Endometrial microvascular endothelial cells (primary cell): Measurements from ENCODE around the gene LAMA3. TPM values are rescaled to one million over a fixed set of nuclear protein-coding genes. Genes with fewer than 3 reads are reported as not detected.

Source experiments
- in situ Hi-C: cut with HindIII; loops from 2 replicates; pipeline ENCODE4 v1.10.0; 2017; ENCODE audit warnings: low sequenced_read_pairs, low pct_unique_long_range_greater_than_20kb; ENCODE audit errors: inconsistent ontology term
- total RNA-seq: library from RNA; depleted of rRNA; stranded (reverse); fragments of >200 nt; gene quantifications from one replicate; pipeline ENCODE4 v1.2.3, GENCODE V29; 2015; ENCODE audit errors: inconsistent ontology term

The LAMA3 gene
- total RNA-seq, 1 donor from 2014 or later, result 9.7 TPM

- in situ Hi-C loops, result no loop called here
Measured at GRCh38 chr18:23832911-23833310, 143.7 kb downstream of the LAMA3 start.

DNA sequence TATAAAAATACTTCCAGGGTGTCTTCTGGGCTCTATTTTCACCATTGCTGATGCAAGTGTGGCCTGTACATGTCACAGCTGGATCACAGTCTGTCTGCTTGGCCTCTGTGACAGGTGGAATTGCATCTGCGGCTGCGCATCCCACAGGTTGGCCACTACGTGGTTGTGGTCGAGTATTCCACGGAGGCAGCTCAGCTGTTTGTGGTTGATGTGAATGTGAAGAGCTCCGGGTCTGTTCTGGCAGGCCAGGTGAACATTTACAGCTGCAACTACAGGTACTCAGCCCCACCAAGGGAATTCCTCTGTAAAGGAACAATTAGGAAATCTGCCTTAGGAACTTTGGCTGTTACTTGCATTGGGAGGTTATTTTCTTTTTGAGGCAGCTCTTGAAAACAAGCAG is 144.5 kb downstream of the LAMA3 start:
- in situ Hi-C loops, result no loop called here

DNA sequence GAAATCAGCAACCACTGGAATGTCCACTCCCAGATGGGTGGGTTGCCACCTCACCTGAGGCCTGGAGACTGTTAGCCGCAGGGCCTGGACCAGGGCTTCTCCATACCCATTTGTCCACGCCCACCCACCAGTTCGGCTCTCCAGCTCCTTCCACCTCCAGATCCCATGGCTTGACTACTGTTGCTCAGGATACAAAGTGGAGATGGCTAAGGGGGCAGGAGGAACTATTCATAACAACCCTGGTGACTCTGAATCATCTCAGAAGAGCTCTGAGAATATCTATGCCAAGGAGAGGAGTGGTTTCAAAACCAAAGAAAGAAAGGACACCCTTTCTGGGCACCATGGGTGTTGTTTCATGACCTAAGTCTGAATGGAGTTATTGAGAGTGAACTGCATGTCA is 145.8 kb downstream of the LAMA3 start:
- in situ Hi-C loops, result no loop called here

- in situ Hi-C loops, result no loop called here
Measured at GRCh38 chr18:23835506-23835905, 146.3 kb downstream of the LAMA3 start.

DNA sequence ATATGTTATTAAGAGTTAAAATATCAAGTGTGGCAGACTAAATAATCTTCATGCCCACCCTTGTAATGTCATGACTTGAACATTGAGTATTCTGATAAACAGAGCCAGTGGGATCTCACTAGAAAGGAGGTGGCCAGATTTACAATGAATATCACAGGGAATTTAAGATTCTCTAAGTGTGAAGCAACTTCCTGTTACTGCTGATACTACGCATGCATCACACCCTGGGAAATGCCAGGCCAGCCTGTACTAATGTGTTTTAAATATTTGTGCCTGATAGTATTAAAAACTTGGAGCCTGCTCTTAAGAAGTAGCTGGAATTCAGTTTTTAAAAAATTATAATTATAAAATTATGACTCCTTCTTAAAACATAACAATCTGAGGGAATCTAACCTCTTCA is 148.3 kb downstream of the LAMA3 start:
- in situ Hi-C loops, result no loop called here

- in situ Hi-C loops, result no loop called here
Measured at GRCh38 chr18:23838233-23838632, 149.0 kb downstream of the LAMA3 start.

- in situ Hi-C loops, result no loop called here
Measured at GRCh38 chr18:23838801-23839366, 149.6 kb downstream of the LAMA3 start.

GRCh38 chr18:23842305-23842704 is 153.1 kb downstream of the LAMA3 start:
- in situ Hi-C loops, result no loop called here

- in situ Hi-C loops, result no loop called here
Measured at GRCh38 chr18:23844991-23845680, 155.9 kb downstream of the LAMA3 start.

GRCh38 chr18:23845988-23846630 is 156.9 kb downstream of the LAMA3 start:
- in situ Hi-C loops, result no loop called here

DNA sequence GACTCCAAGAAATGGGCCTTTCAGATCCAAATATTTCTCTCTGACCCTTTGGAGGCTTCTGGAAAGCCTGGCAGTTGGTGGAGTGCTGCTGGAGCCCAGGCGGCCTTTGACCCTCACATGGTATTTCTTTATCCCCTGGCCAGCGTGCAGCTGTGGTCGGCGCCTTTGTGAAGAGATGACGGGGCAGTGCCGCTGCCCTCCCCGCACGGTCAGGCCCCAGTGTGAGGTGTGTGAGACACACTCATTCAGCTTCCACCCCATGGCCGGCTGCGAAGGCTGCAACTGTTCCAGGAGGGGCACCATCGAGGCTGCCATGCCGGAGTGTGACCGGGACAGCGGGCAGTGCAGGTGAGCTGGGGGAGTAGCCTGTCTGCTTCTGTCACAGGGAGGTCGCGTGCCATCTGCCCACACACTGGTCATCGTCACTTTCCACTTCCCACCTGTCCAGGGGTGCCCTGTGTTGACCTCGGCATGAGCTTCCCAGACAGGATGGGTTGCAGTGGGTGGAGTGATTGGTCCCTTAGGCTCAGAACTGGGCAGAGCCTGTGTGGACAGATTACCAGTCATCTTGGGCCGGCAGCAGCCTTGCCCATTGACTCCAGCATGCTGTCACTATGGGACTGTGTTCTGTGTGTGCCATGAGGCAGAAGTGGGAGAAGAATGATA is 158.2 kb downstream of the LAMA3 start:
- in situ Hi-C loops, result no loop called here

DNA sequence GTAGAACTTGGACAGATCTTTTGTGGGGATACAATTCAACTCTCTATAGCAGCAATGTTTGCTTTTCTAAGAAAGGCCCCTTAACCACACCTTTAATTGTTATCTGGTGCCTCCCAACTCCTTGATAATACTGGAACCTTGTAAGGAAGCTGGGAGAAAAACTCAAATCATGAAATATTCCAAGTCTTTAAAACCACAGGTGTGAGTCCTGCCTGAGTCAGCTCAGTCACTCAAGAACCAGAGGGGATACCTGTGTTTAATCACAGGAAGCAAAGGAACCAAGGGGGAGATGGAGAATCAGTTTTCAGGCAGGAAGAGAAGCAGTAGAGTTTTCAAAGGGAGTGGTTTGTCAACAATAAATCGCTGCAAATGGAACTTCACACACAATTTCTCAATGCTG is 159.9 kb downstream of the LAMA3 start:
- in situ Hi-C loops, result no loop called here

DNA sequence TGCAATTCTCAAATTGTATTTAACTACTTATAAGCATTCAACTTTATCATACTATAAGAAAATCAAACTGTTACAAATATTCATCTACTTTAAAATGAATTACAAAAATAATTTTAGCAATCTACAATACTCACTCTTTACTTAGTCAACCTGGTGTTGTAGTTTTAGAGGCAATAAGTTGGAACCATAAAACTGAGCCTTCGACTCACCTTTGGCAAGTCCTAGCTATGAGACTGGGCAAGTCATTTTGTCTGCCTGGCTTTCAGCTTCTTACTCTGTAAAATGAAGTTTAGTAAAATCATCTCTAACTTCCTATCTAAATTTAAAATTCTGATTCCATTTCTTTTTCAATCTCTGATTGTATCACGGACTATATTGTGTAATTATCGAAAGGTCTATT is 161.0 kb downstream of the LAMA3 start:
- in situ Hi-C loops, result no loop called here

GRCh38 chr18:23851470-23852002 is 162.3 kb downstream of the LAMA3 start:
- in situ Hi-C loops, result no loop called here

- in situ Hi-C loops, result no loop called here
Measured at GRCh38 chr18:23852236-23853045, 163.2 kb downstream of the LAMA3 start.

DNA sequence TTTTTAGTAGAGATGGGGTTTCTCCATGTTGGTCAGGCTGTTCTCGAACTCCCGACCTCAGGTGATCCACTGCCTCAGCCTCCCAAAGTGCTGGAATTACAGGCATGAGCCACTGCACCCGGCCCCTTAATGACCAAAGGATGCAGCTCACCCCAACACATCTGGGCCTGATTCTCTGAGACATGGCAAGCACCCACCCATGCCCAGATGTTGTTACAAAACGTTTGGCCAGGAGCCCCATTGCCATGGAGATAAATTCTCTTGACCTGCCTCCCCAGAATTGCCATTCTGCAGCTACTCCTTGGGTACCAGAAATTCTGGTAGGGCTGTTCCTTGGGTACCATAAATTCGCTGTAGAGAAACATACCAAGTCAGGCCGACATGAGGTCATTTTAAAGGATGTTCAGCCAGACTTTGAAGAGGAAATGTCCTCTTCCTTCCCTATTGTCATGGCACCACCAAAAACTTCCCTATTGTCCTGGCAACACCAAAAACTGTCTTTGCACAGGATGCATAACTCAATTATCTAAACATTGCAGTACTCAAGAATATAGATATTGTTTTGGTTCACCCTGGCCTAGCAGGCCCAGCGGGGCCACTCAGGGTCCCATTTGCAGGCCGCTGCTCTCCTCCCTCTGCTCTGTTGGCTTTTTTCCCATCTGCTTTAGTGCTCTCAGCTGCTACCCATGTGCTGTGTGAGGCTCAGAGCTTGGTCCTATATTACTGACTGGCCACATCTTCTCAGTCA is 164.4 kb downstream of the LAMA3 start:
- in situ Hi-C loops, result no loop called here

DNA sequence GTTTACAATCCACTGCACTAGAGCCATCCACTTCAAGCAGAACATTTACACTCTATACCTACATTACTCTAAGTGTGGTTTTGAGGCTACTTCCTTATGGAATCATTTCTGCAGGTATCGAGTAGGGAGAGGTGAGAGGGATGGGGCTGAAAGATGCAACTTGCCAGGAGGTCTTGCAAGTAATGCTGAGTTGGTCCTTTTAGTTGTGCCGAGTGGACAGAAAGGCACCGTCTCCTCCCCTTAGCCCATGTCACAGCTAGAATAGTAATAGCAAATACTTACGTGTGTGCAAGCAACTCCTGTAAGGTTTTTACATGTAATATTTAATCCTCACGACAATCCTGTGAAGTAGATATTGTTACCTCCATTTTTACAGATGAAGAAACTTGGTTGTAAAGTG is 166.5 kb downstream of the LAMA3 start:
- in situ Hi-C loops, result no loop called here

GRCh38 chr18:23856466-23857163 is 167.4 kb downstream of the LAMA3 start:
- in situ Hi-C loops, result no loop called here
